ENCODE measurements around the gene ATP8A2.

DNA sequence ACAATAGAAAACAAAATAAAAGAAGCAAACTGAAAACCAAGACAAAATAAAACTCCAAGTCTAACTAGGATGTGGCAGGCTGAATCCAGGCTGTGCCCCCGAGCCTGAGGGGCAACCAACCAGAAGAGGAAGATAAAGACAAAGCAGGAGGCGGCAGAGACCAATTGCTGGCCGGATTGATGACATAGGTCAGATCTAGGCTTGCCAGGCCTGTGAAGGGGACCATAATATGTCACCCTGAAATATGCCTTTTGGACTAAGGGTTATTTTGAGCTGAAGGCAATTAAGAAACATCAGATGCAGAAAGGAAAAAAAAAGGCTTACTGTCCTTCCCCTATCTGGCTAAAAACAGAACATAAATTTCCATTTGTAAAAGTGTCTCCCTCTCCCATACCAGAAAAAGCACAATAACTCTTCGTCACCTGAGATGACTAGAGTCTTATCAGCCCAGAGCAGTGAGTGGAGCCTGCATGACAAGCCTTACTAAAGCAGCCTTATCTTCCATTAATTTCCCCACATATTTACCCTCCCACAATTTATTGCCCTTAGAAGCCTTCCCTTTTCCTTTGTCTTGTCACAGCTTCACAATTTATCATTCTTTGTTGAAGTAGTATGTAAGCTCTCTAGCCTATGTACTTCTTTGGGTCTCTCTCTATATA, 22.8 kb downstream of the ATP8A2 start:
- TF ChIP-seq JUN (CRISPR knock-in tag; IDR thresholded peaks at IDR 0.05): no peak
- TF ChIP-seq RORB (CRISPR knock-in tag; IDR thresholded peaks at IDR 0.05): no peak
- TF ChIP-seq, protein P1, sequence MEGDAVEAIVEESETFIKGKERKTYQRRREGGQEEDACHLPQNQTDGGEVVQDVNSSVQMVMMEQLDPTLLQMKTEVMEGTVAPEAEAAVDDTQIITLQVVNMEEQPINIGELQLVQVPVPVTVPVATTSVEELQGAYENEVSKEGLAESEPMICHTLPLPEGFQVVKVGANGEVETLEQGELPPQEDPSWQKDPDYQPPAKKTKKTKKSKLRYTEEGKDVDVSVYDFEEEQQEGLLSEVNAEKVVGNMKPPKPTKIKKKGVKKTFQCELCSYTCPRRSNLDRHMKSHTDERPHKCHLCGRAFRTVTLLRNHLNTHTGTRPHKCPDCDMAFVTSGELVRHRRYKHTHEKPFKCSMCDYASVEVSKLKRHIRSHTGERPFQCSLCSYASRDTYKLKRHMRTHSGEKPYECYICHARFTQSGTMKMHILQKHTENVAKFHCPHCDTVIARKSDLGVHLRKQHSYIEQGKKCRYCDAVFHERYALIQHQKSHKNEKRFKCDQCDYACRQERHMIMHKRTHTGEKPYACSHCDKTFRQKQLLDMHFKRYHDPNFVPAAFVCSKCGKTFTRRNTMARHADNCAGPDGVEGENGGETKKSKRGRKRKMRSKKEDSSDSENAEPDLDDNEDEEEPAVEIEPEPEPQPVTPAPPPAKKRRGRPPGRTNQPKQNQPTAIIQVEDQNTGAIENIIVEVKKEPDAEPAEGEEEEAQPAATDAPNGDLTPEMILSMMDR (IDR thresholded peaks at IDR 0.05): no peak
- no peak for TF ChIP-seq ZNF121 (CRISPR knock-in tag; IDR thresholded peaks at IDR 0.05)
- TF ChIP-seq, protein P2, sequence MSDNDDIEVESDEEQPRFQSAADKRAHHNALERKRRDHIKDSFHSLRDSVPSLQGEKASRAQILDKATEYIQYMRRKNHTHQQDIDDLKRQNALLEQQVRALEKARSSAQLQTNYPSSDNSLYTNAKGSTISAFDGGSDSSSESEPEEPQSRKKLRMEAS (CRISPR knock-in tag; IDR thresholded peaks at IDR 0.05): no peak
- TF ChIP-seq SOX15 (CRISPR knock-in tag; IDR thresholded peaks at IDR 0.05): no peak
- no peak for TF ChIP-seq CBFB (CRISPR knock-in tag; IDR thresholded peaks at IDR 0.05; ENCODE audit: low read depth)
- no peak for TF ChIP-seq ZNF263 (CRISPR knock-in tag; IDR thresholded peaks at IDR 0.05; ENCODE audit: low read depth)
- TF ChIP-seq ETV6 (CRISPR knock-in tag; IDR thresholded peaks at IDR 0.05): no peak
- no peak for TF ChIP-seq ZNF423 (CRISPR knock-in tag; IDR thresholded peaks at IDR 0.05)
- TF ChIP-seq, protein P3, sequence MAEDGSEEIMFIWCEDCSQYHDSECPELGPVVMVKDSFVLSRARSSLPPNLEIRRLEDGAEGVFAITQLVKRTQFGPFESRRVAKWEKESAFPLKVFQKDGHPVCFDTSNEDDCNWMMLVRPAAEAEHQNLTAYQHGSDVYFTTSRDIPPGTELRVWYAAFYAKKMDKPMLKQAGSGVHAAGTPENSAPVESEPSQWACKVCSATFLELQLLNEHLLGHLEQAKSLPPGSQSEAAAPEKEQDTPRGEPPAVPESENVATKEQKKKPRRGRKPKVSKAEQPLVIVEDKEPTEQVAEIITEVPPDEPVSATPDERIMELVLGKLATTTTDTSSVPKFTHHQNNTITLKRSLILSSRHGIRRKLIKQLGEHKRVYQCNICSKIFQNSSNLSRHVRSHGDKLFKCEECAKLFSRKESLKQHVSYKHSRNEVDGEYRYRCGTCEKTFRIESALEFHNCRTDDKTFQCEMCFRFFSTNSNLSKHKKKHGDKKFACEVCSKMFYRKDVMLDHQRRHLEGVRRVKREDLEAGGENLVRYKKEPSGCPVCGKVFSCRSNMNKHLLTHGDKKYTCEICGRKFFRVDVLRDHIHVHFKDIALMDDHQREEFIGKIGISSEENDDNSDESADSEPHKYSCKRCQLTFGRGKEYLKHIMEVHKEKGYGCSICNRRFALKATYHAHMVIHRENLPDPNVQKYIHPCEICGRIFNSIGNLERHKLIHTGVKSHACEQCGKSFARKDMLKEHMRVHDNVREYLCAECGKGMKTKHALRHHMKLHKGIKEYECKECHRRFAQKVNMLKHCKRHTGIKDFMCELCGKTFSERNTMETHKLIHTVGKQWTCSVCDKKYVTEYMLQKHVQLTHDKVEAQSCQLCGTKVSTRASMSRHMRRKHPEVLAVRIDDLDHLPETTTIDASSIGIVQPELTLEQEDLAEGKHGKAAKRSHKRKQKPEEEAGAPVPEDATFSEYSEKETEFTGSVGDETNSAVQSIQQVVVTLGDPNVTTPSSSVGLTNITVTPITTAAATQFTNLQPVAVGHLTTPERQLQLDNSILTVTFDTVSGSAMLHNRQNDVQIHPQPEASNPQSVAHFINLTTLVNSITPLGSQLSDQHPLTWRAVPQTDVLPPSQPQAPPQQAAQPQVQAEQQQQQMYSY (CRISPR knock-in tag; IDR thresholded peaks at IDR 0.05): no peak
- TF ChIP-seq, protein P4, sequence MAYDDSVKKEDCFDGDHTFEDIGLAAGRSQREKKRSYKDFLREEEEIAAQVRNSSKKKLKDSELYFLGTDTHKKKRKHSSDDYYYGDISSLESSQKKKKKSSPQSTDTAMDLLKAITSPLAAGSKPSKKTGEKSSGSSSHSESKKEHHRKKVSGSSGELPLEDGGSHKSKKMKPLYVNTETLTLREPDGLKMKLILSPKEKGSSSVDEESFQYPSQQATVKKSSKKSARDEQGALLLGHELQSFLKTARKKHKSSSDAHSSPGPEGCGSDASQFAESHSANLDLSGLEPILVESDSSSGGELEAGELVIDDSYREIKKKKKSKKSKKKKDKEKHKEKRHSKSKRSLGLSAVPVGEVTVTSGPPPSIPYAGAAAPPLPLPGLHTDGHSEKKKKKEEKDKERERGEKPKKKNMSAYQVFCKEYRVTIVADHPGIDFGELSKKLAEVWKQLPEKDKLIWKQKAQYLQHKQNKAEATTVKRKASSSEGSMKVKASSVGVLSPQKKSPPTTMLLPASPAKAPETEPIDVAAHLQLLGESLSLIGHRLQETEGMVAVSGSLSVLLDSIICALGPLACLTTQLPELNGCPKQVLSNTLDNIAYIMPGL (CRISPR knock-in tag; IDR thresholded peaks at IDR 0.05): no peak
- TF ChIP-seq, protein P5, sequence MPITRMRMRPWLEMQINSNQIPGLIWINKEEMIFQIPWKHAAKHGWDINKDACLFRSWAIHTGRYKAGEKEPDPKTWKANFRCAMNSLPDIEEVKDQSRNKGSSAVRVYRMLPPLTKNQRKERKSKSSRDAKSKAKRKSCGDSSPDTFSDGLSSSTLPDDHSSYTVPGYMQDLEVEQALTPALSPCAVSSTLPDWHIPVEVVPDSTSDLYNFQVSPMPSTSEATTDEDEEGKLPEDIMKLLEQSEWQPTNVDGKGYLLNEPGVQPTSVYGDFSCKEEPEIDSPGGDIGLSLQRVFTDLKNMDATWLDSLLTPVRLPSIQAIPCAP (CRISPR knock-in tag; IDR thresholded peaks at IDR 0.05): no peak

Data from WTC11 (cell line).